NCI-H2081 (cell line): ENCODE results near the gene PICALM.
"Not testable (repeated sequence)": the region's sequence is repeated elsewhere in the genome, so short reads cannot be mapped to it uniquely, and the experiment has no call there.

ENCODE experiments used
- DNase-seq, 2 experiments: peaks; one replicate each; lab custom pipeline; 2025; lab: John Stamatoyannopoulos, UW

PICALM gene

DNA sequence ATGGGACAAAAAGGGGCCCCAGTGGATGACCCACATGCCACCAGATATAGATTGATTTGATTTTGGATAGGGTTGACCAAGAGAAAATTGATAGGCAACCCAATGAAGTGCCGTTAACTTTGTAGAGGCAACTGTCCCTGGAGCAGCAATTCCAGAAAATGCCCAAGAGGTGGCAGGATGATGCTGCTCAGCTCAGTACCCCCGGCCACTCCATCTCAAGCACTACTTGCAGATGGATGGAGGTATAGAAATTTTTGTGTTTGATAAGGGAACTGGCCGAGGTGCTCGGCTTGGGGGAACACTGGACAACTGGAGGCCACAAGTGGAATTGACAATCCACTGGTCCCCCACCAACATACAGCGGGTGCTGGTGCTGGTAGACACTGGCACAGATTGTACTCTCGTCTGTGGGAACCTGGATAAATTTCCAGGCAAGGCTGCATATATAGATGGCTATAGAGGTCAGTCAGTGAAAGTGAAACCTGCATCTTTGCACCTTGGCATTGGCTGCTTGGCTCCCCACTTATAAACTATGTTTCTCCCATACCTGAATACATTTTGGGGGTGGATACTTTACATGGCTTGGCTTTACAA is 127.4 kb downstream of the PICALM start:
- peak; percentile 28 to 31 for DNase-seq

GRCh38 chr11:85939099-85940015 is 129.5 kb downstream of the PICALM start:
- no peak for DNase-seq

- no peak for DNase-seq
These were observed 131.0 kb downstream of the PICALM start for GRCh38 chr11:85937835-85938234.

DNA sequence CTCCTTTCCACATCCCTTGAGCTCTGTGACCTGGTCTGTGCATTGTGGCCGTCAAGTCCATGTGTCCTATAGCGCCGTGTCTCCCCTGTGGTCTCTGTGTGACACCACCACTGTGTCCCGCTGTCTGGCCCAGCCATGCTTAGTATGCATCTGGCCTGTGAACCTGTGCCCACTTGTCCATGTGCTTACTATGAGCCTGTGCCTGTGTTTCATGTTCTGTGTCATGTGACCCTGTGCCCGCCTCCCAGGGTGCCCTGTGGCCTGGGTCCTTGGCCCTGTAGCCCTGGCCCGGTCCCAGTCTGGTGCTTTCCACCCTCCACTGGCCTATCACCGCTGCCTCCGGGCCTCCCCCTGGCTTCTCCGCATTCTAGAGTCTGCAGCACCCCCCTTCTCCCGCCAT is 133.1 kb downstream of the PICALM start:
- DNase-seq = no peak

DNA sequence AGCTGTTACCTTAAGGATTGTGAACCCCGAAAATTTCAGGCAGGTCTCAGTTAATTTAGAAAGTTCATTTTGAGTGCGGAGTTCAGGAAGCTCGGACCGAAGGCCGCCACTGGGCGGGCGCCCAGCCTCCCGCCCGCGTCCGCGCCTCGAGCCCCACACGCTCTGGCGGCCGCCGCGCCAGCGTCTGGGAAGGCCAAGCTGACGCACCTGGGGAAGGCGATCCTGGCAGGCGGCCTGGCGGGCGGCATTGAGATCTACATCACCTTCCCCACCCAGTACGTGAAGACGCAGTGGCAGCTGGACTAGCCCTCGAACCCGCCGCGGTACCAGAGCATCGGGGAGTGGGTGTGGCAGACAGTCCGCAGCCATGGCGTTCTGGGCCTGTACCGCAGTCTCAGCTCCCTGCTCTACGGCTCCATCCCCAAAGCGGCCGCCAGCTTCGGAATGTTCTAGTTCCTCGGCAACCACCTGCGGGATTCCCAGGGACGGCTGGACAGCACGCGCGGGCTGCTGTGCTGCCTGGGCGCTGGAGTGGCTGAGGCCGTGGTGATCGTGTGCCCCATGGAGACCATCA is 134.2 kb downstream of the PICALM start:
- DNase-seq = no peak

DNA sequence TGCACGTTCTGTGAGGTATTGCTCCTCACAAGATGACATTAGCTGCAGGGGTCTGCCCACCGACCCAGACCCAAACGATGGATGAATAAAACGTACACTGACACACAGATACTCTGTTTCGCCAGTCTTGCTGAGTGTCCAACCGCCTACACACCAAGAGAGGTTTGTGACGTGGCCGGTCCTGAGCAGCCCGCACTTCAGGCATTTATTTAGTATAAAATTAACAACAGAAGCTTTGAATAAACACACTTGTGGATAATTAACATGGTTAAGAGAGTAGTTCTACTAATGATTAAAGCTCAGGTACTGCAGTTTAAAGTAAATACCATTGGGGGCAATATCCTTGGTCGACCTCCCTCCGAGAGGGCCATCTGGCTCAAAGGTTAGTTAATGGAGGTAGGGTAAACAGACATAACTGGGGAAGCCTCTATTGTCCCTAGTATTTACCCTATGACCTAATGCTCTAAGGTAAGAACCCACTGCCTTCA is 138.0 kb downstream of the PICALM start:
- peak in 1 of 2 experiments; percentile 56 for DNase-seq

DNA sequence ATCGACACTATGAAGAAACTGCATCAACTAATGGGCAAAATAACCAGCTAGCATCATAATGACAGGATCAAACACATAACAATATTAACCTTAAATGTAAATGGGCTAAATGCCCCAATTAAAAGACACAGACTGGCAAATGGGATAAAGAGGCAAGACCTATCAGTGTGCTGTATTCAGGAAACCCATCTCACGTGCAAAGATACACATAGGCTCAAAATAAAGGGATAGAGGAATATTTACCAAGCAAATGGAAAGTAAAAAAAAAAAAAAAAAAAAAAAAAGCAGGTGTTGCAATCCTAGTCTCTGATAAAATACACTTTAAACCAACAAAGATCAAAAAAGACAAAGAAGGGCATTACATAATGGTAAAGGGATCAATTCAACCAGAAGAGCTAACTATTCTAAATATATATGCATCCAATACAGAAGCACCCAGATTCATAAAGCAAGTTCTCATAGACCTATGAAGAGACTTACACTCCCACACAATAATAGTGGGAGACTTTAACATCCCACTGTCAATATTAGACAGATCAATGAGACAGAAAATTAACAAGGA is 142.2 kb downstream of the PICALM start:
- DNase-seq = not testable (repeated sequence)

DNA sequence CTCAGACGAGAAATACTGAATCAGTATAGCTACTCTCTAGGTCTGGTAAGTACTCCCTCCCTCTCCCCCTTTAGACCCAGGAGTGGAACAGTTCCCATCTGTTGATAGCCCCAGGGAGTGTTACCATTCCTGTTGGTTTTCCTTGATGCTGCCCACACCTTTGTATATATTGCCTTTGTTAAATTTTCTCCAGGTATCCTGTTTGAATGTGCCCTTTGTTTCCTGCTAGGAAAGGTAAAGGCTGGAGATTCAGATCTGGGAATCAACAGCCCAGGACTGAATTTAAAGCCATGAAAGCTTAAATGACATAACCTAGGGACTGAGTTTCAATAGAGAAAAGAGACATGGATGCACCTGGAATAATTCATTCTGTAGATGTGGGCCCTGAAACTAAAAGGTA is 145.4 kb downstream of the PICALM start:
- peak; percentile 21 to 31 for DNase-seq

GRCh38 chr11:85922367-85922766 is 146.5 kb downstream of the PICALM start:
- no peak for DNase-seq

DNA sequence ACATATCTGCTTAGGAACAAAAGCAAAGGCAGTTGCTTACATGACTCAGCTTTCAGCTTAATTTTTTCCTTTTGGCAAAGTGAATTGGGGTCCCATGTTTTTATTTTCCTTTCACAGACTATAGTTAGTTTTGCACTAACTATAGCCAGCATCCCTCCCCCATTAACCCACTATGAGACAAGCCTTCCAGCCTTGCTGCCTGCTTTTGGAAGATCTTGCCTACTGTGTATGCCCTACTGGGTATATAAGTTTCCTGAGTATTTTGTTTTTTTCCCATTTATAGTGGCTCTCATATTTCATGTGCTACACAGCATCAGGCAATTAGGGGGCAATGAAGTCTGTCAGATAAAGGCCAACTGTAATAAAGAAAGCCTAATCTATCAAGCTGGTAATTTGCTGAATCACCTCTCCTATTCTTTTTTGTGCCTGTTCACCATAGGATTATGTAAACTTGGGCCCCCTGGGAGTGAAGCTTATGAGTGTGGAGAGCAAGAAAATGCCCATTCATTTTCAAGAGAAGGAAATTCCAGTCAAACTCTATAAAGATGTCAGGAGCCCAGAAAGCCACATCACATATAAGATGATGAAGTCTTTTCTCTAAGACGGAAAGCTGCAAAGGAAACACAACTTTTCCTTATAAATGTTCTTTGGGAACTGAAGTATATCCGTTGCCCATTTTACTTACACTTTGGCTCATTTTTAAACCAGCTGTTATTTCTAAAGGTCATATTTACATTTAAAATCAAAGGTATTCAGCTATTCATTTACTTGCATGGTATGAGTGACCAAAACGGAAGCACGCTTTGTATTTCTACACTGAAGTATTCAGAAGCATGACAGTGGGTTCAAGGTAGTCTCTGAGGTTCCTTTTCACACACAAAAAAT is 149.7 kb downstream of the PICALM start:
- DNase-seq = peak in 1 of 2 experiments; percentile 59

DNA sequence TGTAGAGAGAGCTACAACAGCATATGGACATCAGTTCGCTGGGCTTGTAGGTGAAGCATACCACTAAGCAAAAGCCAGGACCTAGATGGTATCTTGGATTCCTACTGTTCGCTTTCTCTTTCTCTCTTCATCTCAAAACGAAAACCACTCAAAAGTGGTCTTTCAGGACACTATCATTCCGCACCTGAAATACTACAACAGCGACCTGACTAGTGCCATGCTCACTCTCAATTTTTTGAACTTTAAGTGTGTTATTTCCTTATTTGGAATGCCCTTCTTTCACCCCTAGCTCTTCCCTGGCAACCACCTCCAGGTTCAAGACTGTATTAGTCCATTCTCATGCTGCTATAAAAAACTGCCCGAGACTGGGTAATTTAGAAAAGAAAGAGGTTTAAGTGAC is 154.5 kb downstream of the PICALM start:
- no peak for DNase-seq

GRCh38 chr11:85913513-85913912 is 155.4 kb downstream of the PICALM start:
- no peak for DNase-seq

- DNase-seq = no peak
These were observed 156.5 kb downstream of the PICALM start for GRCh38 chr11:85912414-85912813.
